KMS-11 (cell line): ENCODE results near the gene HSD17B12.

Source experiments
- H2AFZ ChIP-seq: fragments of 200-600 bp; sonication (generic); 2 replicates; pipeline ENCODE4 v1.6.1; 2016; ENCODE audit warnings: antibody characterized with exemption, mixed run types, low read depth
- H3K27ac ChIP-seq: fragments of 200-600 bp; sonication (generic); 2 replicates; pipeline ENCODE4 v1.6.1; 2016; ENCODE audit warnings: mild to moderate bottlenecking, mixed run types
- H3K27me3 ChIP-seq: fragments of 200-600 bp; sonication (generic); 2 replicates; pipeline ENCODE4 v1.6.1; 2017; ENCODE audit warnings: mild to moderate bottlenecking, low read depth, mixed run types, moderate library complexity; ENCODE audit not compliant: insufficient read depth
- H3K36me3 ChIP-seq: fragments of 200-600 bp; sonication (generic); 2 replicates; pipeline ENCODE4 v1.6.1; 2017; ENCODE audit warnings: mild to moderate bottlenecking, mixed run types; ENCODE audit not compliant: insufficient read depth
- H3K4me1 ChIP-seq: fragments of 200-600 bp; sonication (generic); 2 replicates; pipeline ENCODE4 v1.6.1; 2016; ENCODE audit warnings: mild to moderate bottlenecking, low read depth, mixed run types; ENCODE audit not compliant: poor library complexity, severe bottlenecking
- H3K4me2 ChIP-seq: fragments of 200-600 bp; sonication (generic); 2 replicates; pipeline ENCODE4 v1.7.0; 2016; ENCODE audit warnings: mild to moderate bottlenecking, mixed run types
- H3K4me3 ChIP-seq: fragments of 200-600 bp; sonication (generic); IDR thresholded peaks from 2 replicates; pipeline ENCODE4 v1.6.1; 2017; ENCODE audit warnings: low read depth, low read length, mixed read lengths; ENCODE audit not compliant: insufficient read depth
- H3K79me2 ChIP-seq: fragments of 200-600 bp; sonication (generic); 2 replicates; pipeline ENCODE4 v1.6.1; 2016; ENCODE audit warnings: low read depth, mixed run types; ENCODE audit not compliant: insufficient read depth
- H3K9ac ChIP-seq: fragments of 200-600 bp; sonication (generic); 2 replicates; pipeline ENCODE4 v1.6.1; 2016; ENCODE audit warnings: mild to moderate bottlenecking, mixed run types
- H4K20me1 ChIP-seq: fragments of 200-600 bp; sonication (generic); 2 replicates; pipeline ENCODE4 v1.6.1; 2016; ENCODE audit warnings: mild to moderate bottlenecking, mixed run types; ENCODE audit not compliant: insufficient read depth
- TF ChIP-seq, protein P1 (sequence below): fragments of 200-600 bp; sonication (generic); conservative IDR thresholded peaks from 2 replicates; pipeline ENCODE4 v1.6.1; 2017; ENCODE audit warnings: low read depth, mild to moderate bottlenecking, antibody characterized with exemption, low read length, moderate library complexity, mixed read lengths

HSD17B12 gene

GRCh38 chr11:43718373-43718772 lies 37.8 kb downstream of the HSD17B12 start:
- no peak overlapping the region for H3K27ac ChIP-seq
- peaks cover 17% of the 10 kb centered on the region for H3K4me1 ChIP-seq
- H3K4me2 ChIP-seq = no peak overlapping the region
- H3K9ac ChIP-seq = no peak overlapping the region
- H3K27me3 ChIP-seq = no peaks in the 10 kb centered on the region
- H3K4me3 ChIP-seq = no peak overlapping the region
- H2AFZ ChIP-seq = no peak overlapping the region
- no peaks in the 10 kb centered on the region for H4K20me1 ChIP-seq
- TF ChIP-seq, protein P1, sequence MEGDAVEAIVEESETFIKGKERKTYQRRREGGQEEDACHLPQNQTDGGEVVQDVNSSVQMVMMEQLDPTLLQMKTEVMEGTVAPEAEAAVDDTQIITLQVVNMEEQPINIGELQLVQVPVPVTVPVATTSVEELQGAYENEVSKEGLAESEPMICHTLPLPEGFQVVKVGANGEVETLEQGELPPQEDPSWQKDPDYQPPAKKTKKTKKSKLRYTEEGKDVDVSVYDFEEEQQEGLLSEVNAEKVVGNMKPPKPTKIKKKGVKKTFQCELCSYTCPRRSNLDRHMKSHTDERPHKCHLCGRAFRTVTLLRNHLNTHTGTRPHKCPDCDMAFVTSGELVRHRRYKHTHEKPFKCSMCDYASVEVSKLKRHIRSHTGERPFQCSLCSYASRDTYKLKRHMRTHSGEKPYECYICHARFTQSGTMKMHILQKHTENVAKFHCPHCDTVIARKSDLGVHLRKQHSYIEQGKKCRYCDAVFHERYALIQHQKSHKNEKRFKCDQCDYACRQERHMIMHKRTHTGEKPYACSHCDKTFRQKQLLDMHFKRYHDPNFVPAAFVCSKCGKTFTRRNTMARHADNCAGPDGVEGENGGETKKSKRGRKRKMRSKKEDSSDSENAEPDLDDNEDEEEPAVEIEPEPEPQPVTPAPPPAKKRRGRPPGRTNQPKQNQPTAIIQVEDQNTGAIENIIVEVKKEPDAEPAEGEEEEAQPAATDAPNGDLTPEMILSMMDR = no peak
- no peaks in the 10 kb centered on the region for H3K36me3 ChIP-seq
- peaks cover 29% of the 10 kb centered on the region; the same call in 1 of the 2 replicates for H3K79me2 ChIP-seq

- H3K4me3 ChIP-seq = no peak overlapping the region
- peak overlapping the region; percentile 56 for H3K4me2 ChIP-seq
- H3K4me1 ChIP-seq = peaks cover 66% of the 10 kb centered on the region
- H3K9ac ChIP-seq = 0 out of 2 replicates have a peak overlapping the region, but pooled peaks have one; percentile 4
- H3K27me3 ChIP-seq = no peaks in the 10 kb centered on the region
- no peak overlapping the region for H2AFZ ChIP-seq
- H3K36me3 ChIP-seq = no peaks in the 10 kb centered on the region
- TF ChIP-seq, protein P1 = no peak
- H3K79me2 ChIP-seq = peaks cover 31% of the 10 kb centered on the region; the same call in 1 of the 2 replicates
- H4K20me1 ChIP-seq = no peaks in the 10 kb centered on the region
- H3K27ac ChIP-seq = peak overlapping the region; percentile 57
Measured at GRCh38 chr11:43723617-43724016, 43.1 kb downstream of the HSD17B12 start.

DNA sequence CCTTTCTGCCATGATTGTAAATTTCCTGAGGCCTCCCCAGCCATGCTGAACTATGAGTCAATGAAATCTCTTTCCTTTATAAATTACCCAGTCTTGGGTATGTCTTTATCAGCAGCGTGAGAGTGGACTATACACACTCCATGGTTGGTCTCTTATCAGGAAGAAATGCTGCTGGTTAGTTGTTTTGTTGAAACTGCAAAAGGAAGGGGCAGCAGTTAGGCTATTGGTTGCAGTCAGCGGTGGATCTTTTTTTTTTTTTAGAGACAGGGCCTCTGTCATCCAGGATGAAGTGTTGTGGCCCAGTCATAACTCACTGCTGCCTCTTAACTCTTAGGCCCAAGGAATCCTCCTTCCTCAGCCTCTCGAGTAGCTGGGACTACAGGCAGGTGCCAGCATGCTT lies 51.7 kb downstream of the HSD17B12 start:
- Histone ChIP-seq H3K4me1 (peaks cover 44% of the 10 kb centered on the region), H3K27ac (no peak overlapping the region), H3K4me3 (no peak overlapping the region), H2AFZ (no peak overlapping the region), H3K4me2 (no peak overlapping the region), H3K79me2 (peaks cover 23% of the 10 kb centered on the region), H4K20me1 (no peaks in the 10 kb centered on the region), H3K27me3 (no peaks in the 10 kb centered on the region), H3K9ac (no peak overlapping the region), H3K36me3 (no peaks in the 10 kb centered on the region)
- TF ChIP-seq, protein P1 = no peak

DNA sequence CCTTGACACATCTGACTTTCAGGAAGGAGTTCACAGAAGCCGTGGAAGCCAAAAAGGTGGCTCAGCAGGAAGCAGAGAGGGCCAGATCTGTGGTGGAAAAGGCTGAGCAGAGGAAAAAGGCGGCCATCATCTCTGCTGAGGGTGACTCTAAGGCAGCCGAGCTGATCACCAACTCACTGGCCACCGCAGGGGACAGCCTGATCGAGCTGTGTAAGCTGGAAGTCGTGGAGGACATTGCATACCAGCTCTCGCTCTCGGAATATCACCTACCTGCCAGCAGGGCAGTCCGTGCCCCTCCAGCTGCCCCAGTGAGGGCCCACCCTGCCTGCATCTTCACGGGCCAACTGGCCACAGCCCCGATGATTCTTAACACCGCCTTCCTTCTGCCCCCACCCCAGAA lies 53.7 kb downstream of the HSD17B12 start:
- no peak overlapping the region for H3K4me2 ChIP-seq
- no peaks in the 10 kb centered on the region for H4K20me1 ChIP-seq
- H3K9ac ChIP-seq = no peak overlapping the region
- no peaks in the 10 kb centered on the region for H3K27me3 ChIP-seq
- no peak overlapping the region for H3K27ac ChIP-seq
- H2AFZ ChIP-seq = no peak overlapping the region
- TF ChIP-seq, protein P1 = no peak
- peaks cover 46% of the 10 kb centered on the region for H3K4me1 ChIP-seq
- H3K79me2 ChIP-seq = peaks cover 29% of the 10 kb centered on the region
- H3K36me3 ChIP-seq = no peaks in the 10 kb centered on the region
- H3K4me3 ChIP-seq = no peak overlapping the region
